Measurements from ENCODE around the gene MAP4. TPM values are rescaled to one million over a fixed set of nuclear protein-coding genes. Genes with fewer than 3 reads are reported as not detected.

Gene MAP4
- total RNA-seq, 1 experiment from 2014 or later, result 140 TPM

GRCh38 chr3:47871389-47871788, 144.8 kb downstream of the MAP4 start:
- Histone ChIP-seq H3K9me3 (ENCODE audit: control insufficient read depth, low read depth, low read length) (no peaks in the 10 kb centered on the region), H3K4ac (ENCODE audit: low read depth, low read length) (no peak overlapping the region), H3K27ac (ENCODE audit: insufficient read length, low read depth, low read length) (no peak overlapping the region), H3K18ac (ENCODE audit: insufficient read length, low read depth, low read length) (no peak overlapping the region), H2BK120ac (ENCODE audit: low read depth, low read length, poor library complexity, severe bottlenecking) (no peak overlapping the region), H4K8ac (replicated peaks; ENCODE audit: insufficient read length, low read depth, low read length) (no peak overlapping the region), H2AK5ac (ENCODE audit: insufficient read length, low read length) (no peak overlapping the region), H4K20me1 (ENCODE audit: control insufficient read depth, insufficient read depth, insufficient read length) (no peaks in the 10 kb centered on the region), H2BK12ac (ENCODE audit: insufficient read length, low read depth, low read length) (no peak overlapping the region), H4K5ac (ENCODE audit: insufficient read length, low read depth, low read length) (no peak overlapping the region), H3K9ac (ENCODE audit: extremely low read depth, insufficient read length, low read length) (no peak overlapping the region), H2BK5ac (ENCODE audit: insufficient read length, low read length) (no peak overlapping the region), H3K79me1 (ENCODE audit: insufficient read depth, low read depth, low read length, poor library complexity, severe bottlenecking) (no peaks in the 10 kb centered on the region), H2AFZ (ENCODE audit: low read length) (no peak overlapping the region), H3K23me2 (ENCODE audit: insufficient read length, low read depth, low read length, poor library complexity, severe bottlenecking) (no peaks in the 10 kb centered on the region), H3K23ac (ENCODE audit: insufficient read length, low read depth, low read length) (no peak overlapping the region), H3K56ac (ENCODE audit: insufficient read length, low read depth, low read length) (no peak overlapping the region), H3K4me1 (ENCODE audit: insufficient read depth, low read length) (no peaks in the 10 kb centered on the region), H3K14ac (ENCODE audit: insufficient read depth, low read length) (no peak overlapping the region), H2BK15ac (ENCODE audit: low read depth, low read length) (no peak overlapping the region), H3K27me3 (ENCODE audit: insufficient read depth, low read length) (no peaks in the 10 kb centered on the region), H3T11ph (ENCODE audit: low read length) (no peak overlapping the region), H3K79me2 (ENCODE audit: insufficient read depth, low read length) (no peaks in the 10 kb centered on the region), H3K4me2 (ENCODE audit: insufficient read depth, insufficient read length, low read length) (no peak overlapping the region), H2BK20ac (ENCODE audit: low read depth, low read length, poor library complexity, severe bottlenecking) (no peak overlapping the region), H4K91ac (ENCODE audit: insufficient read length, low read depth, low read length) (no peak overlapping the region)
- Mint-ChIP-seq H3K4me1 (peaks cover 11 to 14% of the 10 kb centered on the region in 2 experiments), H3K9me3 (no peaks in the 10 kb centered on the region), H3K27ac (no peak overlapping the region), H3K27me3 (ENCODE audit: low read depth) (no peaks in the 10 kb centered on the region), H3K36me3 (ENCODE audit: insufficient read depth in 1 of 3, low read depth in 3 of 3) (peaks cover 27 to 63% (median 58%) of the 10 kb centered on the region in 3 experiments; a peak in 6 of 7 replicates), H3K4me3 (no peak overlapping the region)
- DNase-seq, result no peak
- WGBS (ENCODE audit: extremely low coverage, insufficient read length, low lambda C conversion rate), result no CpG with 5 or more reads among the region's 2 CpGs
- no peak for TF ChIP-seq CTCF (conservative IDR thresholded peaks at IDR 0.05)

All from H9 (cell line).